Lower leg skin (tissue), 3 donors: ENCODE data around the gene PTPRB.

Experiments
- CTCF ChIP-seq, 3 donors: fragments of 450-650 bp; IDR thresholded peaks; one replicate each; pipeline ENCODE4 v1.5.1; 2016; ENCODE audit warnings: antibody characterized with exemption in 3 of 3, mild to moderate bottlenecking in 3 of 3, moderate library complexity in 2 of 3
- POLR2A ChIP-seq, 2 donors: fragments of 450-650 bp; IDR thresholded peaks; one replicate each; pipeline ENCODE4 v1.6.1; 2016 to 2017; ENCODE audit warnings: antibody characterized with exemption in 2 of 2, mild to moderate bottlenecking in 1 of 2, moderate library complexity in 1 of 2

GRCh38 chr12:70577283-70577634 is 60.0 kb downstream of the PTPRB start:
- no peak for TF ChIP-seq CTCF (IDR thresholded peaks at IDR 0.05)
- no peak for TF ChIP-seq POLR2A (IDR thresholded peaks at IDR 0.05)
